ENCODE results near the gene P2RY11. TPM values are rescaled to one million over a fixed set of nuclear protein-coding genes. Genes with fewer than 3 reads are reported as not detected.

The P2RY11 gene
- total RNA-seq, 1 experiment from 2014 or later = 60.6 TPM

- DNase-seq = no peak
Measured at GRCh38 chr19:10093295-10094186, 18.0 kb upstream of the P2RY11 start.

More at GRCh38 chr19:10093295-10094186, 18.0 kb upstream of the P2RY11 start:
- no peak overlapping the region for H2BK20ac ChIP-seq (ENCODE audit: low read depth, low read length, poor library complexity, severe bottlenecking)
- no peak overlapping the region for H2BK5ac ChIP-seq (ENCODE audit: insufficient read length, low read length)
- H3K27me3 ChIP-seq (ENCODE audit: insufficient read depth, low read length) = peaks cover 3% of the 10 kb centered on the region
- no peaks in the 10 kb centered on the region for H3K4me1 ChIP-seq (ENCODE audit: insufficient read depth, low read length)
- no peaks in the 10 kb centered on the region for H3K79me1 ChIP-seq (ENCODE audit: insufficient read depth, low read depth, low read length, poor library complexity, severe bottlenecking)
- no peak overlapping the region for H3K23ac ChIP-seq (ENCODE audit: insufficient read length, low read depth, low read length)
- H2BK15ac ChIP-seq (ENCODE audit: low read depth, low read length) = no peak overlapping the region
- H3K9ac ChIP-seq (ENCODE audit: extremely low read depth, insufficient read length, low read length) = no peak overlapping the region
- no peak overlapping the region for H2BK120ac ChIP-seq (ENCODE audit: low read depth, low read length, poor library complexity, severe bottlenecking)
- H4K91ac ChIP-seq (ENCODE audit: insufficient read length, low read depth, low read length) = no peak overlapping the region
- no peak overlapping the region for H3K4me2 ChIP-seq (ENCODE audit: insufficient read depth, insufficient read length, low read length)
- no peak overlapping the region for H2AK5ac ChIP-seq (ENCODE audit: insufficient read length, low read length)
- Mint-ChIP-seq H3K4me1 (no peaks in the 10 kb centered on the region), H3K9me3 (peaks cover 0 to 3% of the 10 kb centered on the region in 2 experiments; a peak in 1 of 5 replicates), H3K4me3 (no peak overlapping the region), H3K27me3 (ENCODE audit: low read depth) (peaks cover 43% of the 10 kb centered on the region), H3K36me3 (ENCODE audit: insufficient read depth in 1 of 3, low read depth in 3 of 3) (peaks cover 4 to 21% (median 11%) of the 10 kb centered on the region in 3 experiments), H3K27ac (no peak overlapping the region)
- H4K20me1 ChIP-seq (ENCODE audit: control insufficient read depth, insufficient read depth, insufficient read length) = no peaks in the 10 kb centered on the region
- H4K5ac ChIP-seq (ENCODE audit: insufficient read length, low read depth, low read length) = no peak overlapping the region
- H3T11ph ChIP-seq (ENCODE audit: low read length) = no peak overlapping the region
- TF ChIP-seq CTCF (conservative IDR thresholded peaks at IDR 0.05) = no peak
- no peak overlapping the region for H3K4ac ChIP-seq (ENCODE audit: low read depth, low read length)
- no peaks in the 10 kb centered on the region for H3K79me2 ChIP-seq (ENCODE audit: insufficient read depth, low read length)
- H3K14ac ChIP-seq (ENCODE audit: insufficient read depth, low read length) = no peak overlapping the region
- H4K8ac ChIP-seq (replicated peaks; ENCODE audit: insufficient read length, low read depth, low read length) = no peak overlapping the region
- no peak overlapping the region for H3K18ac ChIP-seq (ENCODE audit: insufficient read length, low read depth, low read length)
- H2BK12ac ChIP-seq (ENCODE audit: insufficient read length, low read depth, low read length) = no peak overlapping the region
- no CpG with 5 or more reads among the region's 22 CpGs for WGBS (ENCODE audit: extremely low coverage, insufficient read length, low lambda C conversion rate)
- H3K56ac ChIP-seq (ENCODE audit: insufficient read length, low read depth, low read length) = no peak overlapping the region
- H3K27ac ChIP-seq (ENCODE audit: insufficient read length, low read depth, low read length) = no peak overlapping the region
- no peaks in the 10 kb centered on the region for H3K9me3 ChIP-seq (ENCODE audit: control insufficient read depth, low read depth, low read length)
- no peak overlapping the region for H2AFZ ChIP-seq (ENCODE audit: low read length)
- peaks cover 3% of the 10 kb centered on the region for H3K23me2 ChIP-seq (ENCODE audit: insufficient read length, low read depth, low read length, poor library complexity, severe bottlenecking)
